Sigmoid colon (tissue), 4 donors: ENCODE measurements around the gene KRTAP20-3.

ENCODE experiments used
- EP300 ChIP-seq, 4 donors: sonication (generic); formaldehyde crosslinking; IDR thresholded peaks; one replicate each; pipeline ENCODE4 v1.6.1; 2017; ENCODE audit warnings: antibody characterized with exemption in 4 of 4
- POLR2A ChIP-seq, 2 donors: fragments of 450-650 bp; IDR thresholded peaks; one replicate each; pipeline ENCODE4 v1.6.1; 2016; ENCODE audit warnings: antibody characterized with exemption in 2 of 2, mild to moderate bottlenecking in 2 of 2, moderate library complexity in 2 of 2
- TF ChIP-seq, protein P1 (sequence below), 4 experiments: fragments of 450-650 bp in 3 of 4; fragments of 200-600 bp in 1 of 4; IDR thresholded peaks; one replicate each; pipeline ENCODE4 v1.5.1; 2016 to 2019; ENCODE audit warnings: antibody characterized with exemption in 4 of 4, mild to moderate bottlenecking in 3 of 4, moderate library complexity in 2 of 4

DNA sequence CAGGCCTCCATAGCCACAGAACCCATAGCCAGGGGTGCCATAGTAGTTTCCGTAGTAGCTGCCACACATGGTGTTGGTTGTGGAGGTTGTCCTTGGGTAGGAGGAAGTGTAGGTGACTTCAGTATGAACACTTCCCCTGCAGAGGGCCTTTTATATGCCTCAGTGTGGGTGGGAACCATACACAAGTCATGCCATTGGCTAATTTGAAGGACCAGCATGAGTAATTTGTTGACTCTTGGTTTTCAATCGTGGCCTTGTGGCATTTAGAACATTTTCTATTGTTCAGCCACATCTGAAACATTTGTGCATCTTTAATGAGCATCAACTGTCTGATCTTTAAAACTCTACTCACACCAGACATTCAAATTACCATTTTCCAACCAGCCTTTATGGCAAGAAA is 28.8 kb upstream of the KRTAP20-3 start, which contains the start of gene KRTAP6-1:
- TF ChIP-seq, protein P1, sequence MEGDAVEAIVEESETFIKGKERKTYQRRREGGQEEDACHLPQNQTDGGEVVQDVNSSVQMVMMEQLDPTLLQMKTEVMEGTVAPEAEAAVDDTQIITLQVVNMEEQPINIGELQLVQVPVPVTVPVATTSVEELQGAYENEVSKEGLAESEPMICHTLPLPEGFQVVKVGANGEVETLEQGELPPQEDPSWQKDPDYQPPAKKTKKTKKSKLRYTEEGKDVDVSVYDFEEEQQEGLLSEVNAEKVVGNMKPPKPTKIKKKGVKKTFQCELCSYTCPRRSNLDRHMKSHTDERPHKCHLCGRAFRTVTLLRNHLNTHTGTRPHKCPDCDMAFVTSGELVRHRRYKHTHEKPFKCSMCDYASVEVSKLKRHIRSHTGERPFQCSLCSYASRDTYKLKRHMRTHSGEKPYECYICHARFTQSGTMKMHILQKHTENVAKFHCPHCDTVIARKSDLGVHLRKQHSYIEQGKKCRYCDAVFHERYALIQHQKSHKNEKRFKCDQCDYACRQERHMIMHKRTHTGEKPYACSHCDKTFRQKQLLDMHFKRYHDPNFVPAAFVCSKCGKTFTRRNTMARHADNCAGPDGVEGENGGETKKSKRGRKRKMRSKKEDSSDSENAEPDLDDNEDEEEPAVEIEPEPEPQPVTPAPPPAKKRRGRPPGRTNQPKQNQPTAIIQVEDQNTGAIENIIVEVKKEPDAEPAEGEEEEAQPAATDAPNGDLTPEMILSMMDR (IDR thresholded peaks at IDR 0.05), result no peak
- TF ChIP-seq POLR2A (IDR thresholded peaks at IDR 0.05) (no peak), EP300 (IDR thresholded peaks at IDR 0.05) (no peak)
